K562 (cell line): ENCODE measurements around the gene SLC6A13.

Source experiments
- JUND ChIP-seq, 2 experiments: IDR thresholded peaks; 2 replicates in 1 of 2; 3 replicates in 1 of 2; pipeline ENCODE4 v1.6.1; 2011; ENCODE audit warnings: borderline replicate concordance in 2 of 2, low read depth in 2 of 2, low read length in 2 of 2, improper control_type of control experiment in 1 of 2, missing biosample characterization in 1 of 2, missing genetic modification characterization in 1 of 2, missing genetic modification reagents in 1 of 2
- PHF20 ChIP-seq: fragments of 450-650 bp; IDR thresholded peaks from 2 replicates; pipeline ENCODE4 v1.6.1; 2018; ENCODE audit not compliant: partially characterized antibody
- SIRT6 ChIP-seq: IDR thresholded peaks from one replicate; pipeline ENCODE4 v1.6.1; 2012; ENCODE audit warnings: low read depth, mild to moderate bottlenecking, control low read depth, inconsistent platforms, low read length, moderate library complexity
- ZBTB43 ChIP-seq: sonication (generic); formaldehyde crosslinking; IDR thresholded peaks from 2 replicates; pipeline ENCODE4 v1.8.0; 2023; ENCODE audit warnings: mild to moderate bottlenecking, missing genetic modification reagents
- ZKSCAN8 ChIP-seq: fragments of 200-800 bp; sonication (Bioruptor generic); IDR thresholded peaks from 2 replicates; pipeline ENCODE4 v1.6.1; 2016; ENCODE audit warnings: missing genetic modification characterization, missing compliant biosample characterization
- ZNF274 ChIP-seq: IDR thresholded peaks from 2 replicates; pipeline ENCODE4 v1.6.1; 2011; ENCODE audit warnings: low read depth, mild to moderate bottlenecking, low read length, moderate library complexity, borderline replicate concordance
- ZNF347 ChIP-seq: fragments of 450-650 bp; formaldehyde crosslinking; IDR thresholded peaks from 2 replicates; pipeline ENCODE4 v1.4.0; 2020; ENCODE audit warnings: low read depth, mild to moderate bottlenecking, moderate library complexity
- TF ChIP-seq, protein P1 (sequence below), 2 experiments: fragments of 450-650 bp in 1 of 2; sonication (generic) in 1 of 2; formaldehyde crosslinking in 1 of 2; IDR thresholded peaks in 1 of 2; conservative IDR thresholded peaks in 1 of 2; 2 replicates each; pipeline versions ENCODE4 v1.6.1 to v1.8.1; 2016 to 2023; ENCODE audit warnings: mild to moderate bottlenecking in 2 of 2, moderate library complexity in 2 of 2, inconsistent platforms in 1 of 2, missing genetic modification reagents in 1 of 2
- TF ChIP-seq, protein P2 (sequence below): fragments of 450-650 bp; IDR thresholded peaks from 2 replicates; pipeline ENCODE4 v1.6.1; 2016

DNA sequence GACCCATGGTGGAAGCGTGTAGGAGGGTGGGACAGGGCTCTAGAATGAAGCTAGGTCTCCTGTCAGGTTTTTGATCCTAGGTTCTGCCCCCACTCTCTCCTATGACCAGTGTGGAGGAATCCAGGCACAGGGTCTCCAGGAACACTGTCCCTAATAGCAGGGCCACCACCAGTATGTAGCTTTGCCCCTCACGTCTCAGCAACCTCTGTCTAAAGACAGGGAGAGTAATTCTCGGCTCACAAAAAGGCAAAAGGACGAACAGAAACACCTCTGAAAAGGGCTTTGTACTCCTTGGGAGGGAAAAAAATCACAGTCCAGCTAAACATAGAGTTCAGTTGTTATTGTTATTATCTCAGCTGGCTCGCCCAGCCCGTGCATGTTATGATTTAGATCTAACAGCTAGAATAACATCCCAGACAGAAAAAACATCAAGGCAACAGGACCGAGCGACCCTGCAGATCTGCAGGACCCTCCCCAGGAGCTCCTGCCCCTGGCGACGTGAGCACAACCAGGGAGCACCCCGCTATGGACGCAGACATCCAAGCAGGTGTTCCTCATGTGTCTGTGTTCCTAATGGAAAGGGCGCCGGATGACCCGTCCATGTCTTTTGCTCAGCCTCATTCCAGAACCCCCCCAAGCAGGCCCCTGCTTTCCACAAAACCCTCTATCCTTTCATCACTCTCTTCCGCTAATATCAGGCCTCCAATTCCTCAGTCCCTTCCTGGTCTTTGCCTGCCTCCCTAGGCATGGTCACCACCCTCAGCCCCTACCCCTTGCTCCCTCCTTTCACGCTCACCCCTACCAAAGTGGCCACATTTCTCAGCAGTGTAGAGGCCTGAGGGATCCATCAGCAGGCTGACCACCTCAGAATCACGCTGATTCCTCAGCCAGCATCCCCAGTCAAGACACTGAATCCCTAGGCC is 34.5 kb downstream of the SLC6A13 start:
- TF ChIP-seq, protein P1, sequence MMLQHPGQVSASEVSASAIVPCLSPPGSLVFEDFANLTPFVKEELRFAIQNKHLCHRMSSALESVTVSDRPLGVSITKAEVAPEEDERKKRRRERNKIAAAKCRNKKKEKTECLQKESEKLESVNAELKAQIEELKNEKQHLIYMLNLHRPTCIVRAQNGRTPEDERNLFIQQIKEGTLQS (IDR thresholded peaks at IDR 0.05) = no peak
- TF ChIP-seq, protein P1 (CRISPR knock-in tag; conservative IDR thresholded peaks at IDR 0.05) = no peak
- TF ChIP-seq PHF20 (no peak), JUND (IDR thresholded peaks at IDR 0.05; ENCODE audit: borderline replicate concordance, low read depth, low read length) (no peak), JUND (tag; IDR thresholded peaks at IDR 0.05; ENCODE audit: borderline replicate concordance, low read depth, low read length) (no peak), ZKSCAN8 (CRISPR knock-in tag) (no peak), SIRT6 (no peak), ZNF274 (no peak), ZNF347 (CRISPR knock-in tag) (no peak), ZBTB43 (CRISPR knock-in tag) (no peak)
- TF ChIP-seq, protein P2, sequence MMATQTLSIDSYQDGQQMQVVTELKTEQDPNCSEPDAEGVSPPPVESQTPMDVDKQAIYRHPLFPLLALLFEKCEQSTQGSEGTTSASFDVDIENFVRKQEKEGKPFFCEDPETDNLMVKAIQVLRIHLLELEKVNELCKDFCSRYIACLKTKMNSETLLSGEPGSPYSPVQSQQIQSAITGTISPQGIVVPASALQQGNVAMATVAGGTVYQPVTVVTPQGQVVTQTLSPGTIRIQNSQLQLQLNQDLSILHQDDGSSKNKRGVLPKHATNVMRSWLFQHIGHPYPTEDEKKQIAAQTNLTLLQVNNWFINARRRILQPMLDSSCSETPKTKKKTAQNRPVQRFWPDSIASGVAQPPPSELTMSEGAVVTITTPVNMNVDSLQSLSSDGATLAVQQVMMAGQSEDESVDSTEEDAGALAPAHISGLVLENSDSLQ = no peak
